Measurements from ENCODE around the gene SULT1B1.

Gene SULT1B1

DNA sequence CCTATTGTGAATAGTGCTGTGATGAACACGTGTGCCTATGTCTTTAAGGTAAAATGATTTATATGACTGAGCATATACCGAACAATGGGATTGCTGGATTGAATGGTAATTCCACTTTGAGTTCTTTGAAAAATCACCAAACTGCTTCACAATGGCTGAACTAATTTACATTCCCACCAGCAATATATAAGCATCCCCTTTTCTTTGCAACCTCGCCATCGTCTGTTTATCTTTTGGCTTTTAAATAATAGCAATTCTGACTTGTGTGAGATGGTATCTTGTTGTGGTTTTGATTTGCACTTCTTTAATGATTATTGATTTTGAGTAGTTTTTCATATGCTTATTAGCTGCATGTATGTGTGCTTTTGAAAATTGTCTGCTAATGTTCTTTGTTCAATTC, 75.6 kb downstream of the SULT1B1 start:
- no peak for DNase-seq
